Chondrocyte (in vitro differentiated cells): ENCODE measurements around the gene ASB15. TPM values are rescaled to one million over a fixed set of nuclear protein-coding genes. Genes with fewer than 3 reads are reported as not detected.

Experiments
- DNase-seq: peaks from one replicate; pipeline ENCODE4 v3.0.0; 2021; ENCODE audit warnings: mixed read lengths, low spot score
- H3K27ac Mint-ChIP-seq: one replicate; pipeline ENCODE4 v1.8.0; 2021; ENCODE audit warnings: mild to moderate bottlenecking, moderate library complexity, mixed read lengths; ENCODE audit not compliant: unreplicated experiment
- H3K27me3 Mint-ChIP-seq: 2 replicates; pipeline ENCODE4 v1.8.0; 2021; ENCODE audit warnings: low read depth, mixed read lengths
- H3K36me3 Mint-ChIP-seq: 2 replicates; pipeline ENCODE4 v1.8.0; 2021; ENCODE audit warnings: low read depth, mixed read lengths
- H3K4me1 Mint-ChIP-seq: 2 replicates; pipeline ENCODE4 v1.8.0; 2021; ENCODE audit warnings: low read depth, mild to moderate bottlenecking, mixed read lengths
- H3K4me3 Mint-ChIP-seq: one replicate; pipeline ENCODE4 v1.8.0; 2021; ENCODE audit warnings: mild to moderate bottlenecking, moderate library complexity, mixed read lengths; ENCODE audit not compliant: unreplicated experiment
- H3K9me3 Mint-ChIP-seq: 2 replicates; pipeline ENCODE4 v1.8.0; 2021; ENCODE audit warnings: low read depth, mixed read lengths
- total RNA-seq: library from RNA; stranded (reverse); gene quantifications from 3 replicates; pipeline ENCODE4 v1.2.1, GENCODE V29; 2021
- TF ChIP-seq, protein P1 (sequence below): fragments of 200-600 bp; sonication (generic); IDR thresholded peaks from 2 replicates; pipeline ENCODE4 v1.5.0; 2021; ENCODE audit warnings: antibody characterized with exemption, mild to moderate bottlenecking, moderate library complexity

Gene ASB15
- total RNA-seq, 1 donor from 2014 or later, result not detected

DNA sequence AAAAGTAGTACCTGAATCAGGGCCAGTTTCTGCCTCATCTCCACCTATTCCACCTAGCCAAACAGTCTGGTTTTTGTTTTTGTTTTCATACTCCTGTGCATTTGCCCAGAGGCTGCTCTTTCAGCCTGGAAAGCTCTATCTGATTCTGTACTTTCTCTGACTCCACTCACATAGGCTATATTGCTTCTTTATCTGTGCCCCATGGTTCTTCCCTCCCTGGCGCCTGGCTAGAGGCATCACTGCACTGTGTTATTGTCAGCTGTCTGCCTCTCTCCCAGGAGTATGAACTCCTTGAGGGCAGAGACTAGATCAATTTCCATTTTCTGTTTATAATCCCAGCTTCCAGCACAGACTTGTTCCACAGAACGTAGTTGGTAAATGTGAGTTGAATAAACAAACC is 49.0 kb downstream of the ASB15 start:
- Mint-ChIP-seq H3K36me3 (no peaks in the 10 kb centered on the region), H3K27me3 (no peaks in the 10 kb centered on the region), H3K4me3 (no peak overlapping the region), H3K4me1 (no peaks in the 10 kb centered on the region), H3K9me3 (no peaks in the 10 kb centered on the region), H3K27ac (no peak overlapping the region)
- TF ChIP-seq, protein P1, sequence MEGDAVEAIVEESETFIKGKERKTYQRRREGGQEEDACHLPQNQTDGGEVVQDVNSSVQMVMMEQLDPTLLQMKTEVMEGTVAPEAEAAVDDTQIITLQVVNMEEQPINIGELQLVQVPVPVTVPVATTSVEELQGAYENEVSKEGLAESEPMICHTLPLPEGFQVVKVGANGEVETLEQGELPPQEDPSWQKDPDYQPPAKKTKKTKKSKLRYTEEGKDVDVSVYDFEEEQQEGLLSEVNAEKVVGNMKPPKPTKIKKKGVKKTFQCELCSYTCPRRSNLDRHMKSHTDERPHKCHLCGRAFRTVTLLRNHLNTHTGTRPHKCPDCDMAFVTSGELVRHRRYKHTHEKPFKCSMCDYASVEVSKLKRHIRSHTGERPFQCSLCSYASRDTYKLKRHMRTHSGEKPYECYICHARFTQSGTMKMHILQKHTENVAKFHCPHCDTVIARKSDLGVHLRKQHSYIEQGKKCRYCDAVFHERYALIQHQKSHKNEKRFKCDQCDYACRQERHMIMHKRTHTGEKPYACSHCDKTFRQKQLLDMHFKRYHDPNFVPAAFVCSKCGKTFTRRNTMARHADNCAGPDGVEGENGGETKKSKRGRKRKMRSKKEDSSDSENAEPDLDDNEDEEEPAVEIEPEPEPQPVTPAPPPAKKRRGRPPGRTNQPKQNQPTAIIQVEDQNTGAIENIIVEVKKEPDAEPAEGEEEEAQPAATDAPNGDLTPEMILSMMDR, result no peak
- DNase-seq, result no peak

DNA sequence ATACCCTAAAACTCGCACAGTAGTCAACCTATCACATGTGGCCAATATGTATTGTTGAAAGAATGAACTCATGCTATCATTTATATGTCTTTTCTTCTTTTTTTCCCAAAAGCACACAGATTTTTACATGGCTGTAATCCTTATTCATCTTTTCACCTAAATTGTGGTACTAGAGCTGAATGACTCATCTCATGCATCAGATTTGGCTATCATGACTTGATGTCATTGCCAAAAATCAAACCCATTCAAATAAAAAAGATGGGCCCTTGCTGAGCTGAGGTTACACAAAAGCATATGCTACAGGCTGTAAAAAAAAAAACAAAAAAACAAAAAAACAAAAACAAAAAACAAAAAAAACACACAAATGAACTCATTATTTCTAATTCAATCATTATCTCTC is 50.8 kb downstream of the ASB15 start:
- H3K27me3 Mint-ChIP-seq, result no peaks in the 10 kb centered on the region
- no peak overlapping the region for H3K4me3 Mint-ChIP-seq
- H3K4me1 Mint-ChIP-seq, result no peaks in the 10 kb centered on the region
- no peaks in the 10 kb centered on the region for H3K36me3 Mint-ChIP-seq
- H3K9me3 Mint-ChIP-seq, result no peaks in the 10 kb centered on the region
- H3K27ac Mint-ChIP-seq, result no peak overlapping the region
- no peak for DNase-seq
- TF ChIP-seq, protein P1, result no peak

DNA sequence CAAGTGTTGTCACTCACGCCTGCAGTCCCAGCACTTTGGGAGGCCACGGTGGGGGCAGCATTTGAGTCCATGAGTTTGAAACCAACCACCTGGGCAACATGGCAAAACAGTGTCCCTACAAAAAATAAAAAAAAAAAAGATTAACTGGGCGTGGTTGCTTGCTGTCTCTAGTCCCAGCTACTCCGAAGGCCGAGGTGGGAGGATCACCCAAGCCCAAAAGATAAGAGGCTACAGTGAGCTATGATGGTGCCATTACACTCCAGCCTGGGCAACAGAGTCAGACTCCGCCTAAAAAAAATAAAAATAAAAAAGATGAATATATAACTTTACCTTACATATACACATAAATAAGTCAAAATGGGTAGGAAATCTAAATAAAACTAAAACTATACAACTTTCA is 51.5 kb downstream of the ASB15 start:
- DNase-seq, result no peak
- Mint-ChIP-seq H3K27me3 (no peaks in the 10 kb centered on the region), H3K36me3 (no peaks in the 10 kb centered on the region), H3K4me1 (no peaks in the 10 kb centered on the region), H3K27ac (no peak overlapping the region), H3K4me3 (no peak overlapping the region), H3K9me3 (no peaks in the 10 kb centered on the region)
- TF ChIP-seq, protein P1, result no peak

DNA sequence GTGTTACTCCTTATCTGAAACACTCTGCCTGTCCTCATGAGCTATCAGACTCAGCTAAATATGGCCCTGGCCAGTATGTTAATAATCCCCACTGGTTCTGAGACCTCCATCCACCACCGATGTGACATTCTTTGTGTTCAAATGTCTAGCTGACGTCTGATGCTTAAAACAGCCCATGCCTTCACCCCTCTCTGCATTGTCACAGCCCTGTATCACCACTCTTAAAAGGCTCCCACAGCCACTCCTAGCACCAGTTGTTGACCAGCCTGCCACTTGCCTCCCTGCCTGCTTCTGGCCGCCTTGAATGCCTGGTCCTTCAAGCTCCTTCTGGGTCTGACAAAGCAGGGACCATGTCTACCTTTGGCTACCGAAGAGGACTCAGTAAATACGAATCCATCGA is 54.0 kb downstream of the ASB15 start, which contains the start of gene LMOD2:
Gene LMOD2, plus strand, starts transcription at position 253 of the 400 bp plus-strand sequence. Its CDS starts 98 bp downstream, at position 351.
- no peaks in the 10 kb centered on the region for H3K4me1 Mint-ChIP-seq
- no peaks in the 10 kb centered on the region for H3K9me3 Mint-ChIP-seq
- H3K4me3 Mint-ChIP-seq, result no peak within 1 kb of the TSS
- no peak within 1 kb of the TSS for H3K27ac Mint-ChIP-seq
- H3K27me3 Mint-ChIP-seq, result no peaks in the 10 kb centered on the region
- TF ChIP-seq, protein P1, result no peak
- DNase-seq, result no peak
- H3K36me3 Mint-ChIP-seq, result no peaks in the 10 kb centered on the region

DNA sequence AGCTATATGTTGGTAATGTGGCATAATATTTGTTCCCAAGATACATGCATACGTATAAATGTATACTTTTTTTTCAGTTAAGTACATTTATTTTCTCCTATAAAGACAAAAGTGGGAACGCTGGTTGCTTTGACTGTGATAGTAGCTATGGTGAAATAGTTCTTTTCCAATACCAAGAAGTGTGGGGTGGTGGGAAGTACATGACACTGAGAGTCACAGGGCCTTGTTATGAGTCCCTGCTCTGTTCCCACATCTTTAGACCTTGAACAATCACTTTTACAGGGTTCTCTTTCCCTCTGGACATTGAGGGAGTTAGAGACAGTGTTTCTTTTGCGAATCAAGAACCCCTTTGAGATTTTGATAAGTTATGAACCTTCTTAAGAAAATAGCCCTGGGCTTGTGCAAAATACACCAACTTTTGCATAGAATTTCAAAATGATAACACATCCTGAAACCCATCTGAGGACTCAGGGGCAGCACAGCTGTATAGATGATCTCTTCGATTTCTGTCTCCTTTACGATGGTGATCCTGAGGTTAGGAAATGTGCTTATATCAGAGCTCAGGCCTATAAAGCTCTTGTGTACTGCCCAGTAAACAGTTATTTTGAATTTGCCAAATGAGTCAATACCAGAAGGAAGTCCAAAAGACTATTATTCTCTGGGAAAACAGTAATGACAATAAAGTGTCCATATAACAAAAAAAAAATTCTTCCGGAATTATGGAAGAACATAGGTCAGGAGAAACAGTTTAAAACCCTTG is 55.1 kb downstream of the ASB15 start:
- no peak overlapping the region for H3K4me3 Mint-ChIP-seq
- DNase-seq, result no peak
- no peaks in the 10 kb centered on the region for H3K4me1 Mint-ChIP-seq
- TF ChIP-seq, protein P1, result no peak
- H3K27ac Mint-ChIP-seq, result no peak overlapping the region
- peaks cover 3% of the 10 kb centered on the region for H3K27me3 Mint-ChIP-seq
- no peaks in the 10 kb centered on the region for H3K36me3 Mint-ChIP-seq
- H3K9me3 Mint-ChIP-seq, result no peaks in the 10 kb centered on the region
